ENCODE data around the gene ST3GAL2. TPM values are rescaled to one million over a fixed set of nuclear protein-coding genes. Genes with fewer than 3 reads are reported as not detected.
A peak's percentile ranks its signal among the peaks of the same experiment; 100 is the strongest.
"Not testable (repeated sequence)": the region's sequence is repeated elsewhere in the genome, so short reads cannot be mapped to it uniquely, and the experiment has no call there.

The ST3GAL2 gene
- total RNA-seq, 1 donor from 2014 or later = 35.6 TPM

- peaks cover 19% of the 10 kb centered on the region for H3K4me1 Mint-ChIP-seq (ENCODE audit: low read depth)
- DNase-seq (ENCODE audit: low spot score); H3K36me3 Mint-ChIP-seq (ENCODE audit: low read depth); H3K4me3 Mint-ChIP-seq; H3K27me3 Mint-ChIP-seq (ENCODE audit: insufficient read depth); intact Hi-C loops (cut with micrococcal nuclease); H3K9me3 Mint-ChIP-seq; H3K27ac Mint-ChIP-seq: not testable (repeated sequence)
Observed at GRCh38 chr16:70413572-70413971, 25.3 kb downstream of the ST3GAL2 start.

DNA sequence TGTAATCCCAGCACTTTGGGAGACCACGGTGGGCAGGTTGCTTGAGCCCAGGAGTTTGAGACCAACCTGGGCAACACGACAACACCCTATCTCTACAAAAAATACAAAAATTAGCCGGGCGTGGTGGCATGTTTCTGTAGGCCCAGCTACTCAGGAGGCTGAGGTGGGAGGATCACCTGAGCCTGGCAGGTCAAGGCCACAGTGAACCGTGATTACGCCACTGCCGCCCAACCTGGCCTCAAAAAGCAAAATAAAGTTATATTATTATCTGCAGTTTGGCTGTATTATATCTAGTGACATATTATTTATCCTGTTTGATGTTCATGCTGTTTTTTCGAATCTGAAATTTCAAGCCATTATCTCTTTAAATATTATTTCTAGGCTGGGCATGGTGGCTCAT, 26.5 kb downstream of the ST3GAL2 start:
- no peak for DNase-seq (ENCODE audit: low spot score)
- no peaks in the 10 kb centered on the region for H3K9me3 Mint-ChIP-seq
- no peak overlapping the region for H3K27ac Mint-ChIP-seq

DNA sequence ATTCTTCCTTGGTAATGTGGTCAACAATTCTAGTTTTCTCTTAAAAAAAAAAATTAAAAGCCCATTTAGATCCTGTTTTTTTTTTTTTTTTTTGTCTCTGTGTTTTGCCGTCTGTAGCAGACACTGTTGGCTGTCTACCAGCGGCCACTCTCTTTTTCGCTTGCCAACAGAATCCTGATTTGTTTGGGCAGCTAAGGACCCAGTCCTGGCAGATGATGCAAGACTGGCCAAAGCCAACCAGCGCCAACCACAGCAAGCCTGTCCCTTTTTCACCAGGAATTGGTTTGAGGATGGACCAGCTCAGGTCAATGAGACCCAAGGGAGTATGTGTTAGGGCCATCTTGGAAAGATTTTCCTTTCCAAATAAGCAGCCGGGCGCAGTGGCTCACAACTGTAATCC, 28.2 kb downstream of the ST3GAL2 start:
- H3K4me3 Mint-ChIP-seq = no peak overlapping the region
- no peak for DNase-seq (ENCODE audit: low spot score)
- H3K27me3 Mint-ChIP-seq (ENCODE audit: insufficient read depth) = no peaks in the 10 kb centered on the region
- H3K27ac Mint-ChIP-seq = no peak overlapping the region
- H3K4me1 Mint-ChIP-seq (ENCODE audit: low read depth) = peaks cover 17% of the 10 kb centered on the region
- intact Hi-C loops (cut with micrococcal nuclease) = no loop called here
- no peaks in the 10 kb centered on the region for H3K9me3 Mint-ChIP-seq
- peaks cover 5% of the 10 kb centered on the region for H3K36me3 Mint-ChIP-seq (ENCODE audit: low read depth)

More for the DNA sequence above, 26.5 kb downstream of the ST3GAL2 start:
- peaks cover 4% of the 10 kb centered on the region for H3K36me3 Mint-ChIP-seq (ENCODE audit: low read depth)
- intact Hi-C loops (cut with micrococcal nuclease) = no loop called here
- H3K27me3 Mint-ChIP-seq (ENCODE audit: insufficient read depth) = no peaks in the 10 kb centered on the region
- no peak overlapping the region for H3K4me3 Mint-ChIP-seq
- peaks cover 22% of the 10 kb centered on the region for H3K4me1 Mint-ChIP-seq (ENCODE audit: low read depth)

- Mint-ChIP-seq H3K27ac (no peak overlapping the region), H3K9me3 (no peaks in the 10 kb centered on the region), H3K4me3 (no peak overlapping the region), H3K36me3 (ENCODE audit: low read depth) (peaks cover 11% of the 10 kb centered on the region), H3K27me3 (ENCODE audit: insufficient read depth) (no peaks in the 10 kb centered on the region), H3K4me1 (ENCODE audit: low read depth) (peaks cover 45% of the 10 kb centered on the region)
- intact Hi-C loops (cut with micrococcal nuclease) = loop anchor here (10.0 kb wide), 1 partner anchor 327 kb away; no protein-coding TSS in a partner anchor
- no peak for DNase-seq (ENCODE audit: low spot score)
Observed at GRCh38 chr16:70407811-70408274, 31.1 kb downstream of the ST3GAL2 start.

GRCh38 chr16:70406104-70406503, 32.8 kb downstream of the ST3GAL2 start:
- peaks cover 51% of the 10 kb centered on the region for H3K4me1 Mint-ChIP-seq (ENCODE audit: low read depth)

GRCh38 chr16:70402916-70403659, 35.8 kb downstream of the ST3GAL2 start:
- Mint-ChIP-seq H3K36me3 (ENCODE audit: low read depth) (peaks cover 11% of the 10 kb centered on the region), H3K9me3 (no peaks in the 10 kb centered on the region), H3K27me3 (ENCODE audit: insufficient read depth) (no peaks in the 10 kb centered on the region), H3K27ac (peak overlapping the region; percentile 92), H3K4me3 (peak overlapping the region; percentile 10), H3K4me1 (ENCODE audit: low read depth) (peaks cover 43% of the 10 kb centered on the region)
- no peak for DNase-seq (ENCODE audit: low spot score)
- intact Hi-C loops (cut with micrococcal nuclease) = loop anchor here (5.0 to 10.0 kb wide), 2 partner anchors 119 to 332 kb away; partner anchors contain the start of genes COG4 and SF3B3

More at GRCh38 chr16:70406104-70406503, 32.8 kb downstream of the ST3GAL2 start:
- H3K27me3 Mint-ChIP-seq (ENCODE audit: insufficient read depth); H3K27ac Mint-ChIP-seq; H3K4me3 Mint-ChIP-seq; H3K9me3 Mint-ChIP-seq; DNase-seq (ENCODE audit: low spot score): not testable (repeated sequence)
- H3K36me3 Mint-ChIP-seq (ENCODE audit: low read depth) = peaks cover 11% of the 10 kb centered on the region
- intact Hi-C loops (cut with micrococcal nuclease) = loop anchor here (10.0 kb wide), 1 partner anchor 329 kb away; no protein-coding TSS in a partner anchor

DNA sequence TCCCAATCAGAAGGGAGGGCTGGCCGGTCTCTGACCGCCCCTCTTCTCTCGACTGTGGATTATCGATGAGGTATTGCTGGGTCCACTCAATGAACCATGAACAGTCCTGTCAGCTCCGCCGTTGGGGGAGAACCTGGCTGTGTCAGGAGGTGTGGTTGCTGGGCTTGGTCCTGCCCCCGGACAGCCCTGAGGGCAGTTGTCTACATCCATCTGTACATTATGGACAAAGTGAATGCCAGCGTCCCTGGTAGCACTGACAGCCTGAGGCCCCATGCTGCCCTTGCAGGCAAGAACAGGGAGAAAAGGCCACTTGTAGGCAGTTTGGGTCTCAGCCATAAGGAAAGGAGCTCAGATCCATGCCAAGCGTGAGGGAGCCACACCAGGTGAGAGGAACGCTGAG, 38.9 kb downstream of the ST3GAL2 start:
- intact Hi-C loops (cut with micrococcal nuclease) = loop anchor here (5.0 to 10.0 kb wide), 2 partner anchors 122 to 335 kb away; partner anchors contain the start of genes COG4 and SF3B3
- H3K27me3 Mint-ChIP-seq (ENCODE audit: insufficient read depth) = no peaks in the 10 kb centered on the region
- H3K4me1 Mint-ChIP-seq (ENCODE audit: low read depth) = peaks cover 29% of the 10 kb centered on the region

DNA sequence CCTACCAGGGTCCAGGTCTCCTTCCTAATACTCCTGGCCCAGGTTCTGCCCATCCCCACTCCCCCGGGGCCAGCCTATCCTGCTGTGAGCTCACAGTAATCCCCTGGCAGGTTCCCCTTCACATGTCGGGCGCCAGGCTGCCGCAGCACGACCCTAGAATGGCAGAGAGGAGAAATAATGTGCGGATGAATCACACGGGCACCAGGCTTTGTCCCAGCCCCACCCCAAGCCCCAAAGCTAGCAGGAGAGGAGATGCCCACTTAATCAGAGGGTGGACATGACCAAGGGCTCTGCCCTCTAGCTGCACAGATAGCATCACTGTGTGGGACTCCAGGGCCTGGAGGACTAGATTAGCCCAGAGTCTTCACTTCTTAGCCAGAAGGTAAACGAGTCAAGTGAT, 39.5 kb downstream of the ST3GAL2 start:
- Mint-ChIP-seq H3K36me3 (ENCODE audit: low read depth) (peaks cover 3% of the 10 kb centered on the region), H3K27ac (no peak overlapping the region), H3K9me3 (no peaks in the 10 kb centered on the region), H3K27me3 (ENCODE audit: insufficient read depth) (no peaks in the 10 kb centered on the region), H3K4me1 (ENCODE audit: low read depth) (peaks cover 23% of the 10 kb centered on the region), H3K4me3 (no peak overlapping the region)
- no peak for DNase-seq (ENCODE audit: low spot score)
- intact Hi-C loops (cut with micrococcal nuclease) = no loop called here

More for the DNA sequence above, 38.9 kb downstream of the ST3GAL2 start:
- Mint-ChIP-seq H3K4me3 (no peak overlapping the region), H3K36me3 (ENCODE audit: low read depth) (peaks cover 5% of the 10 kb centered on the region), H3K27ac (no peak overlapping the region), H3K9me3 (no peaks in the 10 kb centered on the region)
- no peak for DNase-seq (ENCODE audit: low spot score)

DNA sequence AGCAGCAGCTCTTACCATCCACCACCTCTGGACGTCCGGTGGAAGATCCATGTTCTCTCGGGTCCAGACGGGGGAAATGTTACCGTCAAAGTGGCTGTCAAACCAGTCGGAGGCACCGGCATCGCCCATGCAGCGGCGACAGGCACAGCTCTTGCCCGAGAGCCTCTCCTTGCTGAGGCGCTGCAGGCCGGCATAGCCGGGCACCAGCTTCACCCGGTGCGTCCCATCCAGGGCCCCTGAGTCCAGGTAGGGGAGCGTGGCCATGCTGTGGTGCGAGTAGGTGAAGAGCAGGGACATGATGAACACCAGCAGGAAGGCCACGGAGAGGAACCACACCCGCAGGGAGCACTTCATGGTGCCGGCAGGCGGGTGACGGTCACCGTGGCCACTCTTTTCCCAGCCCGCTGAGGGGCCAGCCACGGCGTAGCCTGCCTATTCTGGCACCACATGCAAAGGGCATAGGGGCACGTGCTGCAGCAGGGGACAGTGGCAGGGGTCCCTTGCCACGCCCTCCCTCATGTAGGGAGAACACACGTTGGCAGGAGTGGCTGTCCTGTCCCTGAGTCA, 40.6 kb downstream of the ST3GAL2 start:
- Mint-ChIP-seq H3K36me3 (ENCODE audit: low read depth) (peaks cover 2% of the 10 kb centered on the region), H3K27me3 (ENCODE audit: insufficient read depth) (no peaks in the 10 kb centered on the region), H3K4me3 (no peak overlapping the region), H3K4me1 (ENCODE audit: low read depth) (peaks cover 12% of the 10 kb centered on the region), H3K27ac (no peak overlapping the region), H3K9me3 (no peaks in the 10 kb centered on the region)
- intact Hi-C loops (cut with micrococcal nuclease) = no loop called here
- no peak for DNase-seq (ENCODE audit: low spot score)

DNA sequence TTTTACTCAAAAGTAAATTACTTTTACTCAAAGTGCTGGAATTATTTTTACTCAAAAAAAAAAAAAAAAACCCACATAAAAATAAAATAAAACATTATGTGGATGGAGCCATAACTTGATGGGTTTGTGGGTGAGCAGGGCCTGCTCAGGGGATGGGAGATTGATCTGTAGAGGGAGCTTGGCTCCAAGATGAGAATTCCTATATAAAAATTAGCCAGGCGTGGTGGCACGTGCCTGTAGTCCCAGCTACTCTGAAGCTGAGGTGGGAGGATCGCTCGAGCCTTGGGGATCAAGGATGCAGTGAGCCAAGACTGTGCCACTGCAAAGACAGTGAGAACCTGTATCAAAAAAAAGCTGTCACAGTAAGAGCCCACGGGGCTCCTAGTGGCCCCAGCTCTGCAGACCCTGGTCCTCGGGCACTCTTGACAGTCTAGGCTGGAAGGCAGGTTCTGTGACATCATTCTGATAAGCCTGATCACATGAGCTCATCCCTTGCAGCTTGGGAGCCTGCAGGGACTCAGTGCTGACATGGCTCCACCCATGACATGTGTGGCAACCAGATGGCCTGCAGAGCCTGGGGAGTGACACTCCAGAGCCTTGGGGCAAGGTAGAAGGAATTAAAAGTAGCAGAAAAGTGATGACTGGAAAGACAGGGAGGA, 42.5 kb downstream of the ST3GAL2 start:
- no peak overlapping the region for H3K4me3 Mint-ChIP-seq
- no peak overlapping the region for H3K27ac Mint-ChIP-seq
- H3K9me3 Mint-ChIP-seq = no peaks in the 10 kb centered on the region
- H3K36me3 Mint-ChIP-seq (ENCODE audit: low read depth) = peaks cover 2% of the 10 kb centered on the region
- intact Hi-C loops (cut with micrococcal nuclease) = no loop called here
- H3K27me3 Mint-ChIP-seq (ENCODE audit: insufficient read depth) = no peaks in the 10 kb centered on the region
- no peak for DNase-seq (ENCODE audit: low spot score)
- H3K4me1 Mint-ChIP-seq (ENCODE audit: low read depth) = peaks cover 5% of the 10 kb centered on the region

DNA sequence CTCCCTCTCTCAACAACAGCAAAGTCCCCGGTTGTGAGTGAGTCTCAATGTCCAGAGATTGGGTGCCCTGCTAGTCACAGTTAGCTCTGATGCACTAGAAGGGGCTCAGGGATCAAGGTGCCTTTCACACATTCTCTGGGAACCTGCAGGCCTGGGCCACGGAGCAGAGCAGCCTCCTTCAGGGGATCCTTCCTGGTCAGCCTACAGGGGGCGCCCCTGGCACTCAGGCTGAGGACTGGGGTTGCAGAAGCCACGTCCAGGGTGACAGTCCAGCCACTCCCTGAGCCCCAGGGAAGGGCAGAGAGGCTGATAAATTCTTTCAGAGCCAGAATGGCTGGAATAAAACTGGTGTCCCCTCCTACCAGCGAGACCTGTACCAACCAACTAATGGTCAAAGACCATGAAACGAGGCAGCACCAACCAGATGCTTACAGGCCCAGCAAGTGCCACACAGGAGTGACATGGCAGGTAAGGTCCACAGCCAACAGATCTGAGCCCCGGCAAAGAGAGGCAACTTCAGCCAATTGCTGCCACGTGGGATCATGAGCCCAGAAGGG, 43.5 kb downstream of the ST3GAL2 start:
- peaks cover 3% of the 10 kb centered on the region for H3K36me3 Mint-ChIP-seq (ENCODE audit: low read depth)
- DNase-seq (ENCODE audit: low spot score) = peak; percentile 48
- H3K4me1 Mint-ChIP-seq (ENCODE audit: low read depth) = no peaks in the 10 kb centered on the region
- no peaks in the 10 kb centered on the region for H3K9me3 Mint-ChIP-seq
- intact Hi-C loops (cut with micrococcal nuclease) = loop anchor here (1.0 to 2.0 kb wide), 2 partner anchors 59 to 81 kb away; partner anchors contain the start of gene FCSK
- H3K27me3 Mint-ChIP-seq (ENCODE audit: insufficient read depth) = no peaks in the 10 kb centered on the region
- H3K4me3 Mint-ChIP-seq = no peak overlapping the region
- no peak overlapping the region for H3K27ac Mint-ChIP-seq

DNA sequence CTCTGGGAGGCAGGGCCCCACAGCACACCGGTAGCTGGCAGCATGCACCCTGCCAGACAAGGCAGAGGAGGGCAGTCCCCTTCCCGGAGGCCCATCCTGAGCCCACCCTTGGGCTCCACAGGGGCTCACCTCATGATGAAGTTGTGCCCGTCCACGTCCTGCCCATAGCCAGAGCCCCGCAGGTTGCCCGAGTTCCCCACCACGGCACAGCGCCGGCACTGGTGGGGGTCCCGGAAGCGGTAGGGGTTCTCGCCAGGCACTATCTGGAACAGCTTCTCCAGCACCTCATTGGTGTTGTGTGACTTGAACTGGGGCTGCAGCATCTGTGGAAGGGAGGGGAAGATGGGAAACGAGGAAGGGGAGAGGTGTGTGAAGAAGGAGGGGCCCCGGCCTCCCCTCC, 44.0 kb downstream of the ST3GAL2 start:
- Mint-ChIP-seq H3K4me1 (ENCODE audit: low read depth) (no peaks in the 10 kb centered on the region), H3K9me3 (no peaks in the 10 kb centered on the region), H3K4me3 (no peak overlapping the region), H3K36me3 (ENCODE audit: low read depth) (peaks cover 4% of the 10 kb centered on the region), H3K27me3 (ENCODE audit: insufficient read depth) (no peaks in the 10 kb centered on the region), H3K27ac (no peak overlapping the region)
- DNase-seq (ENCODE audit: low spot score) = no peak
- intact Hi-C loops (cut with micrococcal nuclease) = loop anchor here (1.0 to 2.0 kb wide), 2 partner anchors 59 to 82 kb away; partner anchors contain the start of gene FCSK
